Measurements from ENCODE around the gene RNF112.

Gene RNF112

DNA sequence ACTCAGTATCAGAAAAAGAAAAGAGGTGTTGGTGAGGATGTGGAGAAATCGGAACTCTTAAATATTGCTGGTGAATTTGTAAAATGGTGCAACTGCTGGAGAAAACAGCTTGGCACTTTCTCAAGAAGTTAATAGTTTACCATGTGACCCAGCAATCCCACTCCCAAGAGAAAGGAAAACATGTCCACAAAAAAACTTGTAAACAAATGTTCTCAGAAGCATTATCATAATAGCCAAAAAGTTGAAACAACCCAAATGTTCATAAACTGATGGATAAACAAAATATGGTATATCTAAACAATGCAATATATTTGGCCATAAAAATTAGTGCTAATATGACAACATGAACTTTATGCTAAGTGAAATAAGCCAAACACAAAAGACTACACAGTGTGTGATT lies 35.3 kb upstream of the RNF112 start:
- DNase-seq (ENCODE audit: low read depth), result no peak

DNA sequence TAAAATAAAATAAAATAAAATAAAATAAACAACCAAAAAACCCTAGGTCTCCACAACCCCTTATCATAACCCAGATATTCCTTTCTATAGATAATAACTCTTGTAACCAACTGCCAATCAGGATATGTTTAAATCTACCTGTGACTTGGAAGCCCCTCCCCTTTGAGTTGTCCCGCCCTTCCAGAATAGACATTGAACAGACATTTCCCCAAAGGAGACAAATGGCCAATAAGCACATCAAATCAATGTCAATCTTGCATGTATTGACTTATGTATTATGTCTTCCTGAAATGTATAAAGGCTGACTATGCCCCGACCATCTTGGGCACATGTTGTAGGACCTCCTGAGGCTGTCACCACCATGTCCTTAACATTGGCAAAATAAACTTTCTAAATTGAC lies 34.2 kb upstream of the RNF112 start:
- DNase-seq (ENCODE audit: low read depth), result no peak

DNA sequence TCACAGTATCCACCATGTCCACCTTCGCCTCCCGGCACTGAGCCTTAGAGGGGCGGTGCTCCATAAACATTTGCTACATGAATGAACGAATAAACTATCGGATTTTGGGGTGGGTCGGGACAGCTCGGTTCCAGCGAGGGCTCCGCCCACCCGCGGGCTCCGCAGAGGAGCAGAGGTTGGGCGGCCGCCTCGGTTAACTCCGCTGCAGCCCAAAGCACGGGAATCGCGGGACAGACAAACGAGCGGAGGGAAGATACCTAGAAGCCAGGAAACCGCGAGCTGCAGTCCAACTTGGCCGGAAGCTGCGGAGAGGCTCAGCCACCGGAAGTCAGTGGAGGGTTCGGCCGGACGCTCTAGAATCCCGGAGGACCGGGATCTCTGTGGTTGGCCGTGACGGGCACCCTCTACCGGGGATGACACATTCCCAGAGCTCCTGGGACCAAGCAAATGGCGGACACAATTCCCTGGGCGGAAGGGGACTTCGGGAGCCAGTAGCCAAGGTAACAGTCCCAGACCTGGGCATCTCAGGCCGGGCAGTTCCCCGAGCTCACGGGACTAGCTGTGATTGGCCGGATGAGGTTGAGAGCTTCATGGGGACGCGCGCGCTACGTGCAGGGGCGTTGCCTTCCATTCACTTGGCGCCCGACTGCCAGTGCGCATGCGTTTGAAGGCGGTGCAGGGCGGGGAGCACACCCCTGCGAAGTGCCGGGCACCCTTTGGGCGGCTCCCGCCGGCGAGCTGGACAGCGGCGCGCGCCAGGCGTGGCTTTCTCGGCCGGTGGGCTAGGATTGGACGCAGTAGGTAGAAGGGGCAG lies 33.2 kb upstream of the RNF112 start:
- DNase-seq (ENCODE audit: low read depth), result peak; percentile 97

DNA sequence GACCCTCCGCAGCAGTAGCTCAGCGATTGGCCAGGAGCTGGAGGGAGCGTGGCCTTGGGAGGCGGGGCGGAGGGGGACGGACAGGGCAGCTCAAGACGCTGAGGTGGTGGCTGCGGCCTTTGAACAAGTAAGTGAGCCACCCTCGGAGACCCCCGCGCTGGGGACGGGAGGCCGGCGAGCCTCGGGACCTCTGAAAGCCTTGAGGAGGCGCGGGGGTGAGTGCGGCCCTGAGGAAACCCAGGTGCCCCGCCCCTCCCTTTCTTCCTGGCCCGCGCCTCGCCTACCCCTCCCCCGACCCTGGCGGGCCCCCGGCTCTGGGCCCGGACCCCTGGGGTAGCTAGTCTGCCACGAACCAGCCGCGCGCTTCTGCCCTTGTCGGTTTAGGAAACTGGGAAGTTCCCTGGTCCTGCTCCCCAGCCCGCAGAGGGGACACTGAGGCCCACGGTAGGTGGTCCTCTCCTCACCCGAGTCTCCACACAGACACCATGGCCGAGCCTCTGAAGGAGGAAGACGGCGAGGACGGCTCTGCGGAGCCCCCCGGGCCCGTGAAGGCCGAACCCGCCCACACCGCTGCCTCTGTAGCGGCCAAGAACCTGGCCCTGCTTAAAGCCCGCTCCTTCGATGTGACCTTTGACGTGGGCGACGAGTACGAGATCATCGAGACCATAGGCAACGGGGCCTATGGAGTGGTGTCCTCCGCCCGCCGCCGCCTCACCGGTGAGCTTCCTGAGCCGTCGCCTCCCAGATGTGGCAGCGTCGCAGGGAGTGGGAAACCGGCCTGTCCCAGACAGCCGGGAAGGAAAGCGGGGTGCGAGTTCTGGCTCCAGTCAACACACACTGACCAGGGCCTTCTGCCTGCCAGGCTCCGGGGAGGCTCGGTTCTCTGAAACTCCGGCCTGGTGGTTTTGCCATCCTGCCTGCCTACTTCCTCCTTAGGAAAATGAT lies 32.3 kb upstream of the RNF112 start, which contains the start of gene MAPK7:
Gene MAPK7, plus strand, starts transcription at position 83 of the 945 bp plus-strand sequence. Its CDS starts 403 bp downstream, at position 486.
- no peak for DNase-seq (ENCODE audit: low read depth)

DNA sequence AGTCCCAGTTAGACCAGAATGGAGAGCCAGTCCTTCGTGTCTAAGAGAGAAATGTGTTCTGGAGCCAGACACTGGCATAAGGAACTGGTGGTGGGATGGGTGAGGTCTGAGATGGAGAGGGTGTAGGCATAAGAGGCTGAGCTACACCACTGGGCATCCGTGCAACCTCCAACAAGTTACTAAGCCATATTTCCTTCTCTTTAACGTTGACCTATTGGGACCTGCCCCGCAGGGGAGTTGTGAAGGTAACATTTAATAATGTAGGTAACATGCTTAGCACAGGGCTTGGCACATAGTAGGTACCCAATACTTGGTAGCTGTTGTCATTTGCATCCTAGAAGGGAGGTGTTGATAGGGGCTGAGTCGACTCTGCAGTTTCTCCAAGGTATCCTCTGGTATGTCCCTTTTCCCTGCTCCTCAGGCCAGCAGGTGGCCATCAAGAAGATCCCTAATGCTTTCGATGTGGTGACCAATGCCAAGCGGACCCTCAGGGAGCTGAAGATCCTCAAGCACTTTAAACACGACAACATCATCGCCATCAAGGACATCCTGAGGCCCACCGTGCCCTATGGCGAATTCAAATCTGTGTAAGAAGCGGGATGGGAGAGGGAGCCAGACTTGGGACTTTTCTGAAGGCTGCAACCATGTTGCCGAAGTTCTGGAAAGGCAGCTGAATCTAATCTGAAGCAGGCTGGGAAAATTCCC lies 31.5 kb upstream of the RNF112 start:
- no peak for DNase-seq (ENCODE audit: low read depth)

DNA sequence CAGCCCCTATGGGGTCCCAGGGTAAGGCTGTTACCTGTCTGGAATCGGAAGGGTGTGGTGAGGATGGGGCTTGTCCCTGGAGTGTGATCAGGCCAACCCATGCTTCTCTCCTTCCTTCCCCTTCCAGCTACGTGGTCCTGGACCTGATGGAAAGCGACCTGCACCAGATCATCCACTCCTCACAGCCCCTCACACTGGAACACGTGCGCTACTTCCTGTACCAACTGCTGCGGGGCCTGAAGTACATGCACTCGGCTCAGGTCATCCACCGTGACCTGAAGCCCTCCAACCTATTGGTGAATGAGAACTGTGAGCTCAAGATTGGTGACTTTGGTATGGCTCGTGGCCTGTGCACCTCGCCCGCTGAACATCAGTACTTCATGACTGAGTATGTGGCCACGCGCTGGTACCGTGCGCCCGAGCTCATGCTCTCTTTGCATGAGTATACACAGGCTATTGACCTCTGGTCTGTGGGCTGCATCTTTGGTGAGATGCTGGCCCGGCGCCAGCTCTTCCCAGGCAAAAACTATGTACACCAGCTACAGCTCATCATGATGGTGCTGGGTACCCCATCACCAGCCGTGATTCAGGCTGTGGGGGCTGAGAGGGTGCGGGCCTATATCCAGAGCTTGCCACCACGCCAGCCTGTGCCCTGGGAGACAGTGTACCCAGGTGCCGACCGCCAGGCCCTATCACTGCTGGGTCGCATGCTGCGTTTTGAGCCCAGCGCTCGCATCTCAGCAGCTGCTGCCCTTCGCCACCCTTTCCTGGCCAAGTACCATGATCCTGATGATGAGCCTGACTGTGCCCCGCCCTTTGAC lies 30.3 kb upstream of the RNF112 start:
- DNase-seq (ENCODE audit: low read depth), result no peak

DNA sequence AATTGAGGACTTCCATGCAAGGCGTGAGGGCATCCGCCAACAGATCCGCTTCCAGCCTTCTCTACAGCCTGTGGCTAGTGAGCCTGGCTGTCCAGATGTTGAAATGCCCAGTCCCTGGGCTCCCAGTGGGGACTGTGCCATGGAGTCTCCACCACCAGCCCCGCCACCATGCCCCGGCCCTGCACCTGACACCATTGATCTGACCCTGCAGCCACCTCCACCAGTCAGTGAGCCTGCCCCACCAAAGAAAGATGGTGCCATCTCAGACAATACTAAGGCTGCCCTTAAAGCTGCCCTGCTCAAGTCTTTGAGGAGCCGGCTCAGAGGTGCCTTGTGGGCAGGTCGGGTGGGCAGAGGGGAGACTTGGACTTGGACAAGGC lies 29.7 kb upstream of the RNF112 start:
- DNase-seq (ENCODE audit: low read depth), result no peak

DNA sequence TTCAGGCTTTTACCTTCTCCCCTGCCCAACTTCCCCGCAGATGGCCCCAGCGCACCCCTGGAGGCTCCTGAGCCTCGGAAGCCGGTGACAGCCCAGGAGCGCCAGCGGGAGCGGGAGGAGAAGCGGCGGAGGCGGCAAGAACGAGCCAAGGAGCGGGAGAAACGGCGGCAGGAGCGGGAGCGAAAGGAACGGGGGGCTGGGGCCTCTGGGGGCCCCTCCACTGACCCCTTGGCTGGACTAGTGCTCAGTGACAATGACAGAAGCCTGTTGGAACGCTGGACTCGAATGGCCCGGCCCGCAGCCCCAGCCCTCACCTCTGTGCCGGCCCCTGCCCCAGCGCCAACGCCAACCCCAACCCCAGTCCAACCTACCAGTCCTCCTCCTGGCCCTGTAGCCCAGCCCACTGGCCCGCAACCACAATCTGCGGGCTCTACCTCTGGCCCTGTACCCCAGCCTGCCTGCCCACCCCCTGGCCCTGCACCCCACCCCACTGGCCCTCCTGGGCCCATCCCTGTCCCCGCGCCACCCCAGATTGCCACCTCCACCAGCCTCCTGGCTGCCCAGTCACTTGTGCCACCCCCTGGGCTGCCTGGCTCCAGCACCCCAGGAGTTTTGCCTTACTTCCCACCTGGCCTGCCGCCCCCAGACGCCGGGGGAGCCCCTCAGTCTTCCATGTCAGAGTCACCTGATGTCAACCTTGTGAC lies 29.1 kb upstream of the RNF112 start:
- DNase-seq (ENCODE audit: low read depth), result no peak

DNA sequence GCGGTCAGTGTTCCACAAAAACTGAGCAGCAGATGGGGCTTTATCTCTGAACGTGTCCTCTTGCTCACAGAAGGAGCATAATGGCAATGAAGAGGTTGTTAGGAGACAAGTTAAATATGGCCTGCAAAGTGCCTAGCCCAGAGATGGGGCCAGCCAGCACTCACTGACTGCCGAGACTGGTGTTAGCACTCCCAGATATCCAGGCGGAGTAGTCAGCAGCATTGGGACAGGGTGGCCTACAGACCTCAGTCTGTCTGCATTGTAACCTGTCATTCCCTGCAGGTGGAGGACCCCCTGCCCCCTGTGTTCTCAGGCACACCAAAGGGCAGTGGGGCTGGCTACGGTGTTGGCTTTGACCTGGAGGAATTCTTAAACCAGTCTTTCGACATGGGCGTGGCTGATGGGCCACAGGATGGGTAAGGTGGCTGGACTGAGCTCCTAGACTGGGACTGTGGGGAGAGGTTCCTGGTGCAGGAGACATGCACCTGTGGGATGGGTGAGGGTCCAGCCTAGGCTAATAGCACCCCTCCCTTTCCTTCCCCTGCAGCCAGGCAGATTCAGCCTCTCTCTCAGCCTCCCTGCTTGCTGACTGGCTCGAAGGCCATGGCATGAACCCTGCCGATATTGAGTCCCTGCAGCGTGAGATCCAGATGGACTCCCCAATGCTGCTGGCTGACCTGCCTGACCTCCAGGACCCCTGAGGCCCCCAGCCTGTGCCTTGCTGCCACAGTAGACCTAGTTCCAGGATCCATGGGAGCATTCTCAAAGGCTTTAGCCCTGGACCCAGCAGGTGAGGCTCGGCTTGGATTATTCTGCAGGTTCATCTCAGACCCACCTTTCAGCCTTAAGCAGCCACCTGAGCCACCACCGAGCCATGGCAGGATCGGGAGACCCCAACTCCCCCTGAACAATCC lies 28.2 kb upstream of the RNF112 start:
- DNase-seq (ENCODE audit: low read depth), result no peak

DNA sequence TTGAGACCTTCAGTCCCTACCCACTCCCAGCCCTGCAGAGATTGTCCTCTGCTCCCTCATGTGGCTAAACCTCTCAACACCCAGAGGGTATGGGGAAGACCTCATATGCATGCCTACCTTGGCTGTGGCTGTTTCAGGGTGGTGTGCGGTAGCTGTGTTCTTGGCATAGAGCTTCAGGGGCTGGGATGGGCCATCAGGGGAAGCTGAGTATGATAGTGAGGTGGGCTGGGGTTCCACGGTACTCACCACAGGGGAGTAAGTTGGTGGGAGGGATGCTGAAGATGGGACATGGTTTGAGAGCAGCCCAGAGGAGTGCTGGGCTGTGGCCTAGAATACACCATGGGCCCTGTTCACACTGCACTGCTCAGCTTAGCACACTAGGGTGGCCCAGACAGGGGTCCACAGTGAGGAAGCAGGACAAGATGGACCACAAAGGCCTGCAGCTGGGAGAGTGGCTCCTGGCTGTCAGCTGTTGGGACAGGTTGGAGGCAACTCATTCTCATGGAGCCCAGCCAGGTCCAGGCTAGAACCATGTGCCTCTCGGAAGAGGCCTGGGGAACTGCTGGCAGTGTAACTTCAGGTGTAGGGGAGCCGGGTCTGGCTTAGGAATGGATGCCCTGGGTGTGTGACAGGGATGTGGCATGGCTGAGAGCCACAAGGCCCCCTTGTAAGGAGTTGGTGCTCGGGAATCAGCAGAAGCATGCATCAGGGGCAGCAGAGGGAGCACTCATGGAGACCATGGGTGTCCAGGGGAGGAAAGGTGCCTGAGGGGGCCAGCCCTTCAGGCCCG lies 27.2 kb upstream of the RNF112 start:
- DNase-seq (ENCODE audit: low read depth), result no peak

DNA sequence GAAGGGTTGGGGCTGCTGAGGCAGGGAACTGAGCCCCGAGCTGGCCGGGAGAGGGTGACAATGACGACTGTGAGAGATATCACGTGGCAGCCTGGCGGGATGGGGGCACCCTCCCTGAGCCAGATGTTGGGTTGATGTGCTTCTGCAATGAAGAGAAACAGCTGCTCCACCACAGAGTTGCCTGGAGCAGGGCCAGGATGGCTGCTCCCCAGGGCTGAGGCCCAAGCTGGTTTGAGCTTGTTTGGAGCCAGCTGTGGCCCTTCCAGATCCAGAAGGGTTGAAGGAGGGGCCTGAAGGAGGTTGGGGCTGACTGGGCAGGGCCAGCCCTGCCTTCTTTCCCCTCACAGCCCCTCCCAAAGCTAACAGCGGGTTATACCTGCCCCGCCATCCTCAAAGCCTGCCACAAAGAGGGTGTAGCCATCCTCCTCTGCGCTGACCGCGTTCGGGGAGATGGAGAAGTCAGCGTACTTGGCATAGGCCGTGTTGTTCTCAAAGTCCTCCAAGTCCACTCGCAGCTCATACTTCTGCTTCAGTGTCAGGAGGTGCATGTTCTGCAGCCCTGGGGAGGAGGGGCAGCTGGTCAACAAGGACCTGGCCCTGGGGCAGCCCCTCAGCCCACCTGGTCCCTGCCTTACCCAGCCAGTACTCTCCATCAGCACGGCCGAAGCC lies 26.2 kb upstream of the RNF112 start:
- no peak for DNase-seq (ENCODE audit: low read depth)

DNA sequence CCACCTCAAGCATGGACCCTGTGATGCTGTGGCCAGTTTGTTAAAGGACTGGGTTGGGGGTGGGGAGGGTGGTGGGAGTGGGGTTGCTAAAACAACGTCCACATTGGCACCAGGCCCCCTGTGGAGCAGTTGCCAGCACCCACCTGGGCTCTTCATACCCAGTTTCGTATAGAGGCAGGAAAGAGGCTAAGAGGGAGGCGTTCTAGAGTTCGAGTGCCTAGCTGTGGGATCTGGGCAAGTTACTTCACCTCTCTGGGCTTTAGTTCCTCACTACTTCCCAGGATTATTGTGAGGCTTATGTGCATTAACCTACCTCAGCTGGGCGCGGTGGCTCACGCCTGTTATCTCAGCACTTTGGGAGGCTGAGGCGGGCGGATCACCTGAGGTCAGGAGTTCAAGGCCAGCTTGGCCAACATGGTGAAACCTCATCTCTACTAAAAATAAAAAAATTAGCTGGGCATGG lies 25.5 kb upstream of the RNF112 start:
- DNase-seq (ENCODE audit: low read depth), result no peak

DNA sequence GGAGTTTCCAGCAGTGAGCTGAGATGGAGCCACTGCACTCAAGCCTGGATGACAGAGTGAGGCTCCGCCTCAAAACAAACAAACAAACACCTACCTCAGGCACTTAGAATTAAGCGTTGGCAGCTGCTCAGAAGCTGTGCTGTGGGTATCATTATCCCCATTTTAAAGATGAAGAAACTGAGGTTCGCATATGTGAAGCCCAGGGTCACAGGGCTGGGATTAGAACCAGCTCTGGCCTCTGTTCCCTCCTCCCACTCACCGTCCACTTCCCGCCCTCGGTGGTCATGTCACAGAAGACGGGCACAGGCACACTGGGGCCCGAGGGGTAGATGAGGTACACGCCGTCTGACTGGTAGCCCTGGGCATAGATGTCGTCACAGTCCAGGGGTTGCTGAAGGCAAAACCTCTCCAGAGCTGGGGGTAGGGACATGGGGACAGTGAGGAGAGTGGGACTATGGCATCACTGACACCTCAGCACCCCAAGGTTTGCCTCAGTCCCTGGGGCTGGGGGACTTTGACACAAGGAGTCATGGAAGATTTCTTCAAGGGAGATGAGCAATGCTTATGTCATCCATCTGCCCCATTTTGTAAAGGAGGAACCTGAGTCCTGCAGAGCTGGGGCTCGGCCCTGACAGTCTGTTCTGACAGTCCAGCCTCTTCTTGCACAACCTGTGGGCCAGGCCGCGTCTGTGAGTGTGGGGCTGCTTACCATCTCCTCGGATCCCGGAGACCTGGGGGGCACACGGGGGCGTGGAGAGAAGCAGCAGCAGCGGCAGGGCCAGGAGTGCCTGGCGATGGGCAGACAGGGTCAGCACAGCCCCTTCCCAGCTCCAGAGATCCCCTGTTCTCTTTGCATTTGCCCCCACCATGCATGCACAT lies 24.7 kb upstream of the RNF112 start:
- DNase-seq (ENCODE audit: low read depth), result no peak

DNA sequence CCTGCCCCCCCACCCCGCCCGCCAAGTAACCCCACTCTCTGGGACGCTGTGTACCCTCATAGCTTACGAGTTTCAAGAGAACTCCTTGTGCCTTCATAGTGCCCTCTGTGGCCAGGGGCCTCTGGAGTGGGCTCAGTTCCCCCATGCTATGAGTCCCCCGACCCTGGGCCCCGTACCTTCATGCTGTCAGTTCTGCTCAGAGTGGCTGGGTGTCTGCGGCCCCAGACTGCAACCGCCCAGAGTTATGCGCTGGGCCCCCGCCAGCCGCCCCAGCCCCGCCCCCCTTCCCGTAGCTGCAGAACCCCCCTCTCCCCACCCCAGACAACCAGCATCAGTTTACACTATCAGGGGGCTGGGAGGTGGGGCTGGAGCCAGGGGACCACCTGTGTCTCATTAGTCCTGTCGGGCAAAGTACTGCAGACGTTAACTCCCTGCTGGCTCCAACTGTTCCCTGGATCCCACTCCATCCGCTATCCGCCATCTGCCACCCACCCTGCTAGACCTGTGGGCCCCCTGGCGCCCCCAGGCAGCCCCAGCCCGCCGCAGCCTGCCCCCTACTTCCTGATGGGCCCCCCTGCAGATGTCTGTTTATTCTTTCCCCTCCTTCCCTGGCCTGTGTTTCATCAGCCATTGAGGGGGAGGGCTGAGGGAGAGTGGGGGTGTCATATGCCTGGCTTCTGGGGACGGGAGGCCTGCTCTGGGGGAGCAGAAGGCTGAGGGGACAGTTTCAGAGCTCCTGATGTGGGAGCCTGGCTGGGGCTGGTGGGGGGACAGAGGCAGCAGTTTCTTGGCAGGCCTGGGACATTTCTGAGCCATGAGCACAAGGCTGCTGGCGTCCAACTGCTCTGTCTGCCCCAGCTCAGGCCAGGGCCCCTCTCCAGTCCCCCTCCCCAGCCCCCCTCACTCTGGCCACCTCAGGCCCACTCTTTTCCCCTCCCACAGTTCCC lies 23.8 kb upstream of the RNF112 start, which contains the start of gene MFAP4:
Gene MFAP4, minus strand, starts transcription at position 217 of the 947 bp plus-strand sequence. Its CDS starts 35 bp downstream, at position 182.
- no peak for DNase-seq (ENCODE audit: low read depth)

DNA sequence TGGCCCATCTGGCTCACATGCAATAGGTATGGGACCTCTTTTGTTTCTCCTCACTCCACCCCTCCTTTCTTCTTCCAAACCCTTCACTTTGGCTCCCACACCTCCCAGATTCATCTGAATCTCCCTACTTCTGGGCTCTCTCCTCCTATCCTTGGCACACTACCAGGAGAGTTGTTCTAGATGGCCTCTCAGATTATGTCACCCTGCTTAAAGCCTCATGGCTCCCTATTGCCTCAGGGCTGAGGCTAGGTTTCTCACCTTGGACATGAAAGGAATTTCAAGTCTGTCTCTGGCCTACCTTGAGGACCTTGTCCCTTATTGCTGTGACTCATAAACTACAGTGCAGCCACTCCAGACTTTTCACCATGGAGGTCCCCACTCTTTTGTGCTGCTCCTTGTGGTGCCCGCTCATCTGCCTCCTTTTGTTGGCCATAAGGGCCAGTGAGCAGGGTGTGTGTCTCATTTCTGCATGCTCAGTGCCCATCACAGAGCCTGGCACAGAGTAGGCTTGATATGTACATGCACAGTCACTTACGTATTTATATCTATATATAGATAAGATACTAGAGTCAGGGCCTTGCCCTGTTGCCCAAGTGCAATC lies 23.0 kb upstream of the RNF112 start:
- no peak for DNase-seq (ENCODE audit: low read depth)
